HepG2 (cell line): ENCODE data around the gene ZG16B. TPM values are rescaled to one million over a fixed set of nuclear protein-coding genes. Genes with fewer than 3 reads are reported as not detected.

Source experiments
- ATAC-seq: fragments of 200-7000 bp; cut with Tn5 transposase; 3 replicates; pipeline ENCODE4 v1.9.1; 2020; ENCODE audit warnings: mild to moderate bottlenecking, moderate library complexity
- BruUV-seq: library from RNA; stranded (reverse); fragments of 400-500 nt; replicated peaks from 2 replicates; lab custom pipeline; 2021; lab: Mats Ljungman, UMichigan
- CTCF ChIA-PET: fragments of 300-600 bp; formaldehyde crosslinking; extraction: SDS; loops from one replicate; lab custom pipeline; 2021; ENCODE audit warnings: low total read pairs, inconsistent platforms, low intra/inter-chr PET ratio; lab: Yijun Ruan, JAX
- POLR2A ChIA-PET: fragments of 350-600 bp; sonication (Branson Sonifier 250); formaldehyde crosslinking; loops from one replicate; lab custom pipeline; 2020; ENCODE audit warnings: antibody characterized with exemption, inconsistent platforms; lab: Yijun Ruan, JAX
- DNase-seq: peaks from one replicate; pipeline ENCODE4 v3.0.0-alpha.2; 2015; ENCODE audit warnings: low spot score
- FAIRE-seq: peaks from 3 replicates; lab custom pipeline; 2011; peaks lifted over from hg19 to GRCh38; lab: Jason Lieb, UNC
- H2AFZ ChIP-seq: one replicate; pipeline ENCODE4 v1.6.1; 2011; ENCODE audit warnings: low read length, inconsistent platforms
- H3K27ac ChIP-seq: fragments of 300-600 bp; 3 replicates; pipeline ENCODE4 v1.8.0; 2011; ENCODE audit warnings: mixed run types, mild to moderate bottlenecking, mixed read lengths, low read length, inconsistent platforms; ENCODE audit not compliant: insufficient read depth; ENCODE audit errors: extremely low read length
- H3K27me3 ChIP-seq, 2 experiments: fragments of 200-600 bp in 1 of 2; 2 replicates in 1 of 2; 3 replicates in 1 of 2; pipeline versions ENCODE4 v1.6.0 to v1.8.0; 2011; ENCODE audit warnings: low read length in 2 of 2, mild to moderate bottlenecking in 2 of 2, moderate library complexity in 2 of 2, inconsistent platforms in 1 of 2; ENCODE audit not compliant: insufficient read depth in 2 of 2, control insufficient read depth in 1 of 2
- H3K36me3 ChIP-seq, 2 experiments: fragments of 200-600 bp in 1 of 2; replicated peaks in 1 of 2; 2 replicates in 1 of 2; 3 replicates in 1 of 2; pipeline versions ENCODE4 v1.5.1 to v1.8.0; 2011; ENCODE audit warnings: low read length in 2 of 2, inconsistent platforms in 1 of 2; ENCODE audit not compliant: insufficient read depth in 2 of 2, control insufficient read depth in 1 of 2
- H3K4me1 ChIP-seq: 2 replicates; pipeline ENCODE4 v1.5.1; 2012; ENCODE audit warnings: low read length, inconsistent platforms; ENCODE audit not compliant: insufficient read depth
- H3K4me2 ChIP-seq: 2 replicates; pipeline ENCODE4 v1.6.0; 2011; ENCODE audit warnings: low read depth, low read length, inconsistent platforms
- H3K4me3 ChIP-seq, 3 experiments: fragments of 200-600 bp in 1 of 3; sonication (generic), shearing (Covaris generic) in 1 of 3; replicated peaks in 1 of 3; 2 replicates each; pipeline ENCODE4 v1.5.1; 2011 to 2016; ENCODE audit warnings: low read length in 3 of 3, inconsistent platforms in 2 of 3, low read depth in 2 of 3, mild to moderate bottlenecking in 2 of 3, control low read depth in 1 of 3, mixed read lengths in 1 of 3; ENCODE audit not compliant: insufficient read depth in 1 of 3
- H3K79me2 ChIP-seq: one replicate; pipeline ENCODE4 v1.6.1; 2011; ENCODE audit warnings: low read length, inconsistent platforms; ENCODE audit not compliant: insufficient read depth
- H3K9ac ChIP-seq: 2 replicates; pipeline ENCODE4 v1.6.0; 2011; ENCODE audit warnings: mild to moderate bottlenecking, low read depth, low read length, inconsistent platforms; ENCODE audit not compliant: insufficient read depth
- H3K9me3 ChIP-seq: 2 replicates; pipeline ENCODE4 v1.5.1; 2012; ENCODE audit warnings: mild to moderate bottlenecking, low read length
- H4K20me1 ChIP-seq: 2 replicates; pipeline ENCODE4 v1.6.0; 2011; ENCODE audit warnings: inconsistent platforms, mild to moderate bottlenecking, low read length, moderate library complexity; ENCODE audit not compliant: insufficient read depth
- EEA1 ChIP-seq: sonication (generic); formaldehyde crosslinking; IDR thresholded peaks from 2 replicates; pipeline ENCODE4 v1.5.1; 2020; ENCODE audit warnings: mild to moderate bottlenecking, missing genetic modification reagents, borderline replicate concordance
- ELF4 ChIP-seq: sonication (generic); formaldehyde crosslinking; IDR thresholded peaks from 2 replicates; pipeline ENCODE4 v1.5.0; 2020; ENCODE audit warnings: missing genetic modification reagents, mild to moderate bottlenecking, moderate library complexity, borderline replicate concordance
- ERF ChIP-seq: IDR thresholded peaks from 2 replicates; pipeline ENCODE4 v1.6.1; 2018; ENCODE audit warnings: missing biosample characterization, missing genetic modification reagents
- GATAD2A ChIP-seq: IDR thresholded peaks from 2 replicates; pipeline ENCODE4 v1.6.1; 2016
- HDAC2 ChIP-seq: sonication (generic); formaldehyde crosslinking; IDR thresholded peaks from 2 replicates; pipeline ENCODE4 v1.4.0; 2020; ENCODE audit warnings: missing genetic modification reagents
- MXD4 ChIP-seq: IDR thresholded peaks from 2 replicates; pipeline ENCODE4 v1.6.1; 2016; ENCODE audit warnings: mild to moderate bottlenecking, missing biosample characterization, missing genetic modification reagents
- NFIB ChIP-seq: sonication (generic); formaldehyde crosslinking; IDR thresholded peaks from 2 replicates; pipeline ENCODE4 v1.9.0; 2021; ENCODE audit warnings: missing genetic modification reagents, mild to moderate bottlenecking, borderline replicate concordance
- RFX3 ChIP-seq: IDR thresholded peaks from 2 replicates; pipeline ENCODE4 v1.6.1; 2016; ENCODE audit warnings: missing biosample characterization, missing genetic modification reagents
- ZBTB38 ChIP-seq: sonication (generic); formaldehyde crosslinking; IDR thresholded peaks from 2 replicates; pipeline ENCODE4 v1.5.1; 2020; ENCODE audit warnings: mild to moderate bottlenecking, missing genetic modification reagents
- ZNF251 ChIP-seq: sonication (generic); formaldehyde crosslinking; IDR thresholded peaks from 2 replicates; pipeline ENCODE4 v1.9.0; 2021; ENCODE audit warnings: mild to moderate bottlenecking, missing genetic modification reagents
- ZSCAN25 ChIP-seq: sonication (generic); formaldehyde crosslinking; IDR thresholded peaks from 2 replicates; pipeline ENCODE4 v1.8.0; 2022; ENCODE audit warnings: mild to moderate bottlenecking, missing genetic modification reagents
- WGBS: methylation state at CpG from one replicate; pipeline ENCODE4 v1.1.6; 2017; ENCODE audit warnings: low lambda C conversion rate; 5-methylcytosine and 5-hydroxymethylcytosine counted together
- in situ Hi-C: cut with HindIII; loops from 2 replicates; pipeline ENCODE4 v1.10.0; 2017; ENCODE audit warnings: low pct_unique_long_range_greater_than_20kb; ENCODE audit not compliant: extremely low pct_ligation_motif_present
- intact Hi-C: fragments of 100-400 bp; cut with micrococcal nuclease; formaldehyde crosslinking; loops from one replicate; pipeline ENCODE4 v1.10.0; 2022; ENCODE audit not compliant: unreplicated experiment
- polyA plus RNA-seq, 8 experiments: library from polyadenylated mRNA; depleted of rRNA in 3 of 8; stranded (reverse) in 7 of 8; unstranded in 1 of 8; fragments of >200 nt; fragmentation: Illumina TruSeq in 4 of 8; extraction: Trizol in 4 of 8; gene quantifications; 2 replicates each; pipeline versions ENCODE4 v1.2.1 to v1.2.3, GENCODE V29; 2011 to 2016; ENCODE audit warnings: low read depth in 4 of 8, missing spikeins in 1 of 8, mixed read lengths in 1 of 8; ENCODE audit not compliant: insufficient read depth in 1 of 8
- total RNA-seq, 5 experiments: library from RNA; depleted of rRNA; stranded (reverse); fragments of >200 nt; fragmentation: Illumina TruSeq; extraction: Trizol; gene quantifications; 2 replicates each; pipeline ENCODE4 v1.2.3, GENCODE V29; 2016; ENCODE audit warnings: low read depth in 1 of 5
- TF ChIP-seq, protein P1 (sequence below): IDR thresholded peaks from 2 replicates; pipeline ENCODE4 v1.6.1; 2016; ENCODE audit warnings: missing genetic modification reagents, missing compliant biosample characterization
- TF ChIP-seq, protein P2 (sequence below): sonication (generic); formaldehyde crosslinking; IDR thresholded peaks from 2 replicates; pipeline ENCODE4 v1.5.0; 2020; ENCODE audit warnings: mild to moderate bottlenecking, missing genetic modification reagents

The ZG16B gene
- total and polyA plus RNA-seq, 2 of the 13 experiments (the other 11 are each of a cell fraction or from before 2014, with no cell fraction given): 1.5 to 11.3 TPM

DNA sequence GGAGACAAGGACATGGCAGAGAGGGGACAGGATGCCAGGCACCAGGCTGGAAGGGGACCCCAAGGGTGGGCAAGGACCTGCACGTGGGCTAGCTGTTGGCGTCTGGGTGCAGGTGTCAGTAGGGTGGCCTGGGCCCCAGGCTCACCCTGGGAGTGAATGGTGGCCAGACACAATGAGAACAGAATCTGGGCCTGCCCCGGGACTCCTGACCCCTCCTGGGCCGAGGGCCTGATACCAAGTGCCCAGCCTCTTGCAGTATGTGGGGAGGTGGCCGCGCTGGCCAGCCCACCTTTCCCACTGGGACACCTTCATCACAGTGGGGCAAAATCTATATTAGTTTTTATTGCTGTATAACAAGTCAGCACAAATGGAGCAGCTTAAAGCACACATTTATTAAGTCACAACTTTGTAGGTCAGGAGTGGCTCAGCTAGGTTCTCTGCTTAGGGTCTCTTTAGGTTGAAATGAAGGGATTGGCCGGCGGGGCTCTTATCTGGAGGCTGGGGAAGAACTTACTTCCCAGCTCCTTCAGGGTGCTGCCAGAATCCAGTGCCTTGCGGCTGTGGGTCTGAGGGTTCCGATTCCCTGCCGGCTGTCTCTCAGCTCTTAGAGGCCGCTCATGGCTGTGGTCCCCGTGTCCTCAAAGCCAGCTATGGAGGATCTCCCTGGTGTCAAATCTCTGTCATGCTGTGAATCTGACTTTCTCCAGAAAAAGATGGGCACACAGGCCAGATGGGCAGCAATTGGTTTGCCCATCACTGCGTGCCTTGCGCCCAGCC lies 46.3 kb upstream of the ZG16B start:
- DNase-seq: no peak
- 50% methylated on average over 6 of the region's 15 CpGs for WGBS
- H3K27ac ChIP-seq: no peak overlapping the region
- no peaks in the 10 kb centered on the region for H3K9me3 ChIP-seq
- intact Hi-C loops (no loop called here), in situ Hi-C loops (no loop called here)
- peaks cover 22% of the 10 kb centered on the region for H3K4me1 ChIP-seq
- H3K9ac ChIP-seq: no peak overlapping the region
- no peaks in the 10 kb centered on the region for H3K79me2 ChIP-seq
- no peak overlapping the region for H2AFZ ChIP-seq
- BruUV-seq: no TSS peak
- H3K4me2 ChIP-seq: no peak overlapping the region
- POLR2A ChIA-PET: interaction anchor here (1.1 kb wide), 1 partner anchor 8 kb away, joined by 3 read pairs; no protein-coding TSS in a partner anchor
- CTCF ChIA-PET: no interaction called here
- TF ChIP-seq ERF: no peak
- TF ChIP-seq EEA1: no peak
- TF ChIP-seq ZNF251 (CRISPR knock-in tag): no peak
- TF ChIP-seq ZSCAN25 (CRISPR knock-in tag): no peak
- TF ChIP-seq, protein P1, sequence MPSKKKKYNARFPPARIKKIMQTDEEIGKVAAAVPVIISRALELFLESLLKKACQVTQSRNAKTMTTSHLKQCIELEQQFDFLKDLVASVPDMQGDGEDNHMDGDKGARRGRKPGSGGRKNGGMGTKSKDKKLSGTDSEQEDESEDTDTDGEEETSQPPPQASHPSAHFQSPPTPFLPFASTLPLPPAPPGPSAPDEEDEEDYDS (CRISPR knock-in tag): no peak
- TF ChIP-seq RFX3 (CRISPR knock-in tag): no peak
- no peak for TF ChIP-seq HDAC2 (CRISPR knock-in tag)
- no peak for TF ChIP-seq ELF4 (CRISPR knock-in tag)
- no peak for TF ChIP-seq ZBTB38 (CRISPR knock-in tag)
- no peak for TF ChIP-seq NFIB (CRISPR knock-in tag)
- TF ChIP-seq GATAD2A (CRISPR knock-in tag): no peak
- TF ChIP-seq, protein P2, sequence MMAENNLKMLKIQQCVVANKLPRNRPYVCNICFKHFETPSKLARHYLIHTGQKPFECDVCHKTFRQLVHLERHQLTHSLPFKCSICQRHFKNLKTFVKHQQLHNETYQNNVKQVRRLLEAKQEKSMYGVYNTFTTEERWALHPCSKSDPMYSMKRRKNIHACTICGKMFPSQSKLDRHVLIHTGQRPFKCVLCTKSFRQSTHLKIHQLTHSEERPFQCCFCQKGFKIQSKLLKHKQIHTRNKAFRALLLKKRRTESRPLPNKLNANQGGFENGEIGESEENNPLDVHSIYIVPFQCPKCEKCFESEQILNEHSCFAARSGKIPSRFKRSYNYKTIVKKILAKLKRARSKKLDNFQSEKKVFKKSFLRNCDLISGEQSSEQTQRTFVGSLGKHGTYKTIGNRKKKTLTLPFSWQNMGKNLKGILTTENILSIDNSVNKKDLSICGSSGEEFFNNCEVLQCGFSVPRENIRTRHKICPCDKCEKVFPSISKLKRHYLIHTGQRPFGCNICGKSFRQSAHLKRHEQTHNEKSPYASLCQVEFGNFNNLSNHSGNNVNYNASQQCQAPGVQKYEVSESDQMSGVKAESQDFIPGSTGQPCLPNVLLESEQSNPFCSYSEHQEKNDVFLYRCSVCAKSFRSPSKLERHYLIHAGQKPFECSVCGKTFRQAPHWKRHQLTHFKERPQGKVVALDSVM (CRISPR knock-in tag): no peak
- no peak for TF ChIP-seq MXD4
- H3K27me3 ChIP-seq: peaks cover 4 to 54% of the 10 kb centered on the region in 2 experiments; a peak in 4 of 5 replicates
- no peaks in the 10 kb centered on the region for H4K20me1 ChIP-seq
- no peak for FAIRE-seq
- ATAC-seq: no peak
- no peaks in the 10 kb centered on the region for H3K36me3 ChIP-seq
- no peak overlapping the region for H3K4me3 ChIP-seq
